Esophagus muscularis mucosa (tissue), 4 donors: ENCODE results near the gene NBPF11. TPM values are rescaled to one million over a fixed set of nuclear protein-coding genes. Genes with fewer than 3 reads are reported as not detected.
"Not testable (repeated sequence)": the region's sequence is repeated elsewhere in the genome, so short reads cannot be mapped to it uniquely, and the experiment has no call there.

ENCODE experiments used
- DNase-seq: peaks from one replicate; pipeline ENCODE4 v3.0.0-alpha.2; 2017; ENCODE audit errors: extremely low spot score
- H3K27ac ChIP-seq, 4 donors: fragments of 200-600 bp; sonication (generic); replicated peaks in 1 of 4; 1 replicate in 3 of 4; 2 replicates in 1 of 4; pipeline ENCODE4 v1.5.1; 2016 to 2019; ENCODE audit warnings: mild to moderate bottlenecking in 1 of 4
- H3K27me3 ChIP-seq, 4 donors: fragments of 200-600 bp; sonication (generic); one replicate each; pipeline versions ENCODE4 v1.5.1 to v1.6.0; 2016 to 2019
- H3K36me3 ChIP-seq, 4 donors: fragments of 200-600 bp; sonication (generic); one replicate each; pipeline ENCODE4 v1.5.1; 2016 to 2019
- H3K4me1 ChIP-seq, 4 donors: fragments of 200-600 bp; sonication (generic); one replicate each; pipeline ENCODE4 v1.5.1; 2016 to 2019
- H3K4me3 ChIP-seq, 4 donors: fragments of 200-600 bp; sonication (generic); 1 replicate in 2 of 4; 2 replicates in 2 of 4; pipeline ENCODE4 v1.5.1; 2016 to 2019; ENCODE audit warnings: mild to moderate bottlenecking in 4 of 4, moderate library complexity in 1 of 4
- H3K9me3 ChIP-seq, 4 donors: fragments of 200-600 bp; sonication (generic); 1 replicate in 3 of 4; 2 replicates in 1 of 4; pipeline ENCODE4 v1.5.1; 2016 to 2019
- WGBS: methylation state at CpG from one replicate; pipeline ENCODE4 v1.1.5; 2018; 5-methylcytosine and 5-hydroxymethylcytosine counted together
- intact Hi-C: fragments of 100-400 bp; cut with DNase I; formaldehyde crosslinking; loops from one replicate; pipeline ENCODE4 v1.15.1; 2023
- total RNA-seq, 4 donors: library from RNA; depleted of rRNA; stranded (reverse); fragments of >200 nt; gene quantifications; one replicate each; pipeline versions ENCODE4 v1.1.0 to v1.2.1, GENCODE V29; 2016

The NBPF11 gene
- total RNA-seq, 4 donors from 2014 or later: 5.1 to 8.0 (median 6.7) TPM

- 95% methylated on average over 24 of the region's 66 CpGs for WGBS
- intact Hi-C loops, H3K27me3 ChIP-seq, H3K4me3 ChIP-seq, H3K9me3 ChIP-seq, DNase-seq, H3K27ac ChIP-seq: not testable (repeated sequence)
- peaks cover 0 to 12% (median 7%) of the 10 kb centered on the region in 4 donors for H3K36me3 ChIP-seq
- peaks cover 0 to 10% (median 8%) of the 10 kb centered on the region in 4 donors for H3K4me1 ChIP-seq
These were observed 5.7 kb downstream of the NBPF11 start for GRCh38 chr1:148146191-148146997.

GRCh38 chr1:148143223-148143622 is 8.9 kb downstream of the NBPF11 start:
- DNase-seq, H3K27ac ChIP-seq, intact Hi-C loops, H3K4me3 ChIP-seq, H3K4me1 ChIP-seq, H3K27me3 ChIP-seq, H3K9me3 ChIP-seq: not testable (repeated sequence)
- H3K36me3 ChIP-seq: peaks cover 0 to 12% (median 7%) of the 10 kb centered on the region in 4 donors
- WGBS: 93% methylated on average over 3 of the region's 6 CpGs

- intact Hi-C loops, DNase-seq, H3K27me3 ChIP-seq, H3K9me3 ChIP-seq, H3K4me1 ChIP-seq, H3K27ac ChIP-seq, H3K4me3 ChIP-seq: not testable (repeated sequence)
- WGBS: 100% methylated on average over 1 of the region's 1 CpG
- peaks cover 0 to 12% (median 4%) of the 10 kb centered on the region in 4 donors for H3K36me3 ChIP-seq
These were observed 10.1 kb downstream of the NBPF11 start for GRCh38 chr1:148141936-148142335.

GRCh38 chr1:148138606-148139005 is 13.5 kb downstream of the NBPF11 start:
- WGBS: no CpG with 5 or more reads among the region's 2 CpGs
- H3K36me3 ChIP-seq: peaks cover 0 to 18% (median 4%) of the 10 kb centered on the region in 4 donors
- H3K27me3 ChIP-seq, H3K4me3 ChIP-seq, H3K27ac ChIP-seq, H3K9me3 ChIP-seq, H3K4me1 ChIP-seq, DNase-seq, intact Hi-C loops: not testable (repeated sequence)

- H3K27me3 ChIP-seq, H3K9me3 ChIP-seq: not testable (repeated sequence)
These were observed 29.7 kb downstream of the NBPF11 start for GRCh38 chr1:148122341-148122740.

GRCh38 chr1:148120395-148120794 is 31.7 kb downstream of the NBPF11 start:
- H3K4me3 ChIP-seq, H3K4me1 ChIP-seq, H3K27me3 ChIP-seq, intact Hi-C loops, DNase-seq, H3K9me3 ChIP-seq, H3K27ac ChIP-seq: not testable (repeated sequence)
- H3K36me3 ChIP-seq: peaks cover 0 to 32% (median 12%) of the 10 kb centered on the region in 4 donors
- 33% methylated on average over 4 of the region's 5 CpGs for WGBS

More at GRCh38 chr1:148122341-148122740, 29.7 kb downstream of the NBPF11 start:
- H3K4me3 ChIP-seq, DNase-seq, H3K4me1 ChIP-seq, H3K27ac ChIP-seq, intact Hi-C loops: not testable (repeated sequence)
- H3K36me3 ChIP-seq: peaks cover 0 to 36% (median 13%) of the 10 kb centered on the region in 4 donors
- WGBS: 98% methylated on average over 5 of the region's 5 CpGs

GRCh38 chr1:148095732-148096131 is 56.3 kb downstream of the NBPF11 start:
- not testable (repeated sequence) for H3K4me1 ChIP-seq, H3K27me3 ChIP-seq

GRCh38 chr1:148086196-148086595 is 65.9 kb downstream of the NBPF11 start:
- intact Hi-C loops, DNase-seq, H3K27ac ChIP-seq, H3K4me3 ChIP-seq, H3K36me3 ChIP-seq, H3K9me3 ChIP-seq, H3K4me1 ChIP-seq, H3K27me3 ChIP-seq: not testable (repeated sequence)
- WGBS: no CpG with 5 or more reads among the region's 1 CpG

More at GRCh38 chr1:148095732-148096131, 56.3 kb downstream of the NBPF11 start:
- intact Hi-C loops, DNase-seq, H3K27ac ChIP-seq, H3K4me3 ChIP-seq, H3K9me3 ChIP-seq, H3K36me3 ChIP-seq: not testable (repeated sequence)
- 60% methylated on average over 1 of the region's 2 CpGs for WGBS

GRCh38 chr1:148081205-148081604 is 70.9 kb downstream of the NBPF11 start:
- H3K27me3 ChIP-seq, H3K4me1 ChIP-seq, DNase-seq, H3K27ac ChIP-seq, H3K36me3 ChIP-seq, H3K4me3 ChIP-seq, H3K9me3 ChIP-seq, intact Hi-C loops: not testable (repeated sequence)
- no CpG with 5 or more reads among the region's 1 CpG for WGBS

- H3K36me3 ChIP-seq, intact Hi-C loops, H3K4me1 ChIP-seq, H3K27ac ChIP-seq, H3K4me3 ChIP-seq, H3K27me3 ChIP-seq, DNase-seq, H3K9me3 ChIP-seq: not testable (repeated sequence)
- WGBS: no CpG with 5 or more reads among the region's 54 CpGs
These were observed 73.2 kb downstream of the NBPF11 start for GRCh38 chr1:148078632-148079519.

- H3K9me3 ChIP-seq, intact Hi-C loops, DNase-seq, H3K27ac ChIP-seq, H3K4me3 ChIP-seq, H3K27me3 ChIP-seq, H3K36me3 ChIP-seq, H3K4me1 ChIP-seq: not testable (repeated sequence)
- WGBS: no CpG with 5 or more reads among the region's 13 CpGs
These were observed 74.0 kb downstream of the NBPF11 start for GRCh38 chr1:148078090-148078489.

- WGBS: no CpG with 5 or more reads among the region's 3 CpGs
- H3K27ac ChIP-seq, H3K36me3 ChIP-seq, H3K9me3 ChIP-seq, H3K27me3 ChIP-seq, intact Hi-C loops, DNase-seq, H3K4me3 ChIP-seq, H3K4me1 ChIP-seq: not testable (repeated sequence)
These were observed 74.6 kb downstream of the NBPF11 start for GRCh38 chr1:148077458-148077857.
